Esophagus squamous epithelium (tissue), 5 donors: Measurements from ENCODE around the gene CTDNEP1. TPM values are rescaled to one million over a fixed set of nuclear protein-coding genes. Genes with fewer than 3 reads are reported as not detected.
A peak's percentile ranks its signal among the peaks of the same experiment; 100 is the strongest.

Experiments used
- DNase-seq: peaks from one replicate; lab custom pipeline; 2025; lab: John Stamatoyannopoulos, UW
- H3K27ac ChIP-seq, 4 donors: fragments of 200-600 bp; sonication (generic); one replicate each; pipeline ENCODE4 v1.5.1; 2016 to 2019; ENCODE audit warnings: mild to moderate bottlenecking in 1 of 4
- H3K27me3 ChIP-seq, 4 donors: fragments of 200-600 bp; sonication (generic); 1 replicate in 3 of 4; 2 replicates in 1 of 4; pipeline versions ENCODE4 v1.5.1 to v1.6.0; 2017 to 2021; ENCODE audit warnings: antibody characterized with exemption in 1 of 4
- H3K36me3 ChIP-seq, 3 donors: fragments of 200-600 bp; sonication (generic); one replicate each; pipeline ENCODE4 v1.5.1; 2016 to 2019
- H3K4me1 ChIP-seq, 3 donors: fragments of 200-600 bp; sonication (generic); one replicate each; pipeline ENCODE4 v1.5.1; 2017 to 2019
- H3K4me3 ChIP-seq, 4 donors: fragments of 200-600 bp; sonication (generic); 1 replicate in 3 of 4; 2 replicates in 1 of 4; pipeline ENCODE4 v1.5.1; 2016 to 2019; ENCODE audit warnings: mild to moderate bottlenecking in 2 of 4, moderate library complexity in 1 of 4
- H3K9me3 ChIP-seq, 3 donors: fragments of 200-600 bp; sonication (generic); one replicate each; pipeline ENCODE4 v1.5.1; 2016 to 2019
- POLR2A ChIP-seq, 4 donors: fragments of 450-650 bp; IDR thresholded peaks; one replicate each; pipeline ENCODE4 v1.6.1; 2017; ENCODE audit warnings: antibody characterized with exemption in 4 of 4, mild to moderate bottlenecking in 4 of 4, moderate library complexity in 3 of 4
- WGBS, 2 donors: methylation state at CpG; one replicate each; pipeline ENCODE4 v1.1.5; 2018; 5-methylcytosine and 5-hydroxymethylcytosine counted together
- intact Hi-C: fragments of 100-400 bp; cut with DNase I; formaldehyde crosslinking; loops from one replicate; pipeline ENCODE4 v1.15.0; 2022
- total RNA-seq, 4 donors: library from RNA; depleted of rRNA; stranded (reverse); fragments of >200 nt; gene quantifications; one replicate each; pipeline ENCODE4 v1.1.0, GENCODE V29; 2016
- TF ChIP-seq, protein P1 (sequence below), 6 experiments: fragments of 450-650 bp in 4 of 6; fragments of 200-600 bp in 2 of 6; sonication (generic) in 2 of 6; IDR thresholded peaks; one replicate each; pipeline ENCODE4 v1.5.1; 2016 to 2019; ENCODE audit warnings: antibody characterized with exemption in 6 of 6, mild to moderate bottlenecking in 4 of 6, moderate library complexity in 4 of 6
- donor health status: DM: yes; HTN: yes; CAD: no.

CTDNEP1 gene
- total RNA-seq, 4 donors from 2014 or later, result 42.0 to 52.1 (median 47.8) TPM

DNA sequence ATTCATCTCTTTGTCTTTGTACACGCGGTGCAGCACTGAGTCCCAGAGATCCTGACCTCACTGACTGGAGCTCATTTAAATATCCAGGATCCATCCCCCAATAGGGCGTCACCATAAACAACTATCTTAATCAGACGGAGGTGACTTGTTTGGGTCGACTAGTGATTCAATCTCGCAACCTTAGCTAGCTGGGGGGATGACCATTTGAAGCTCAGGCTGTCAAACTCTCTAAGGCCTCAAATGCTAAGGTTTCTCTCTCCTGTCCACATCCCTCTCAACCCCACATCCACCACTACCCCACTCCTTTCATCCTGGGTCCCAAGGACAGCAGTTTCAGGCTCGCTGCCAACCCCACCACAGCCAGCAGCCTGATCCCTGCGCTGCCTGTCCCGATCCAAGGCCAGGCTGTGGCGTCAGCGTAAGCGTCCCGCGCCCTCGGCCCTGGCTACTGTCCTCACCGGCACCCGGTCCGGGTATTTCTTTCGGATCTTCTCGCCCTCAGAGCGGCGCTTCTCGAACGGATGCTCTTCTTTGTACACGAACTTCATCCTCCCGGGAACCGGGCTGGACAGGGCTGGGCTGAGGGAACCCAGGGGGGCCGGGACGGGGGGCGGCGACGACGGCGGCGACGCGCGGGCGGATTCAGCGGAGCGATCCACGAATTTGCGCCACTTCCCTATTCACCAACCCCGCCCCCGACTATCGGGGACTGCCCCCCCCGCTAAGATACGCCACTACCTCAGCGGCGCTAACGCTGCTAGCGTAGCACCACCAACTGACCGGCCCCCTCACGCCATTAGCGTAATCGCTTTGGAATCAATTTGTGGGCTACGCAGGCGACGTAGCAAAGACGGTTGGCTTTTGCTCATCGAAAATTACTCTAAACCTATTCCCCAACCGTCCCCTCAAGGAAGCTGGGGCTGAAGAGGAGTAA is 9.5 kb downstream of the CTDNEP1 start, which contains the start of gene GABARAP:
Gene GABARAP, minus strand, starts transcription at position 667 of the 934 bp plus-strand sequence. Its CDS starts 119 bp downstream, at position 548.
- peak within 1 kb of the TSS; percentile 76 to 99 (median 92) for H3K4me3 ChIP-seq
- intact Hi-C loops, result no loop called here
- H3K27ac ChIP-seq, result peak within 1 kb of the TSS; percentile 97 to 100 (median 99)
- no peaks in the 10 kb centered on the region for H3K27me3 ChIP-seq
- H3K36me3 ChIP-seq, result peaks cover 31 to 51% (median 35%) of the 10 kb centered on the region in 3 donors
- DNase-seq, result peak; percentile 54
- H3K9me3 ChIP-seq, result no peaks in the 10 kb centered on the region
- H3K4me1 ChIP-seq, result peaks cover 23 to 45% (median 38%) of the 10 kb centered on the region in 3 donors
- WGBS, 2 donors, result 0% methylated on average over 21 to 24 of the region's 62 CpGs
- TF ChIP-seq, protein P1, sequence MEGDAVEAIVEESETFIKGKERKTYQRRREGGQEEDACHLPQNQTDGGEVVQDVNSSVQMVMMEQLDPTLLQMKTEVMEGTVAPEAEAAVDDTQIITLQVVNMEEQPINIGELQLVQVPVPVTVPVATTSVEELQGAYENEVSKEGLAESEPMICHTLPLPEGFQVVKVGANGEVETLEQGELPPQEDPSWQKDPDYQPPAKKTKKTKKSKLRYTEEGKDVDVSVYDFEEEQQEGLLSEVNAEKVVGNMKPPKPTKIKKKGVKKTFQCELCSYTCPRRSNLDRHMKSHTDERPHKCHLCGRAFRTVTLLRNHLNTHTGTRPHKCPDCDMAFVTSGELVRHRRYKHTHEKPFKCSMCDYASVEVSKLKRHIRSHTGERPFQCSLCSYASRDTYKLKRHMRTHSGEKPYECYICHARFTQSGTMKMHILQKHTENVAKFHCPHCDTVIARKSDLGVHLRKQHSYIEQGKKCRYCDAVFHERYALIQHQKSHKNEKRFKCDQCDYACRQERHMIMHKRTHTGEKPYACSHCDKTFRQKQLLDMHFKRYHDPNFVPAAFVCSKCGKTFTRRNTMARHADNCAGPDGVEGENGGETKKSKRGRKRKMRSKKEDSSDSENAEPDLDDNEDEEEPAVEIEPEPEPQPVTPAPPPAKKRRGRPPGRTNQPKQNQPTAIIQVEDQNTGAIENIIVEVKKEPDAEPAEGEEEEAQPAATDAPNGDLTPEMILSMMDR (IDR thresholded peaks at IDR 0.05), result no peak
- TF ChIP-seq POLR2A (IDR thresholded peaks at IDR 0.05), result peak in 2 of 4 donors; percentile 37 to 77

DNA sequence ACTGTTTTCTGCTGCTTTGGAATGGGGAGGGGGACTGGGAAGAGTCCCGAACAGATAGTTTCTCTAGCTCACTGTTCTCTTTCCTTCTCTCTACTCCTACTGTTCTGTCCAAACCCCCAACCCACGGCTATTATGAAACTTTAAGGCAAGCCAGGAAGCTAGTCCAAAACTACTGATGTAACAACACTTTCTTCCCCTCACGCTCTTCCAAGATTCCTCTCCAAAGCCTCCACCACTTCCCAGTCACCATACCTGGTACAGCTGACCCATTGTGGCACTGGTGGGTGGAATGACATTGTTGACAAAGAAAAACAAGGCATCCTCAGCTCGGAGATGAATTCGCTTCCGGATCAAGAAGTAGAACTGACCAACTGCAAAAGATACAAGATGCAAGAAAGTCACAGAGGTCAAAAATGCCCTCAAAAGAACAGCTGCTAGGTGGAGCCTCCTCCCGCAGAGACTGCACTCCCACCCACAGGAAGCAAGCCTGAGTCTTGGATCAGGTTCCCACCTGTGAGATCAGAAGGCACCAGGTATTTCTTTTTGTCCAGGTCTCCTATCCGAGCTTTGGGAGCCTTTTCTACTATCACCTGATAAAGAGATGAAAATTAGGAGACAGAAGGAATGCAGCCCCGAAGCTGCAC is 10.3 kb downstream of the CTDNEP1 start:
- Histone ChIP-seq H3K4me1 (peaks cover 29 to 47% (median 34%) of the 10 kb centered on the region in 3 donors), H3K27ac (peak overlapping the region; percentile 97 to 100 (median 99)), H3K36me3 (peaks cover 27 to 51% (median 27%) of the 10 kb centered on the region in 3 donors), H3K27me3 (no peaks in the 10 kb centered on the region), H3K4me3 (peak overlapping the region; percentile 76 to 99 (median 92)), H3K9me3 (no peaks in the 10 kb centered on the region)
- no peak for DNase-seq
- WGBS, 2 donors, result 23 to 29% methylated on average over 7 to 9 of the region's 9 CpGs
- TF ChIP-seq, protein P1 (IDR thresholded peaks at IDR 0.05), result no peak
- TF ChIP-seq POLR2A (IDR thresholded peaks at IDR 0.05), result no peak
- intact Hi-C loops, result no loop called here

GRCh38 chr17:7240375-7240774 is 11.2 kb downstream of the CTDNEP1 start:
- peaks cover 30 to 56% (median 41%) of the 10 kb centered on the region in 3 donors for H3K4me1 ChIP-seq
- TF ChIP-seq, protein P1 (IDR thresholded peaks at IDR 0.05), result no peak
- TF ChIP-seq POLR2A (IDR thresholded peaks at IDR 0.05), result no peak
- WGBS, 2 donors, result 59 to 75% methylated on average over 4 of the region's 4 CpGs

GRCh38 chr17:7239091-7240027 is 12.2 kb downstream of the CTDNEP1 start, which contains the start of gene PHF23:
PHF23 (minus strand) TSS chr17:7239457; CDS start chr17:7239279, 178 bp downstream.
- intact Hi-C loops, result no loop called here
- 0% methylated on average over 24 to 30 of the region's 72 CpGs for WGBS, 2 donors
- Histone ChIP-seq H3K9me3 (no peaks in the 10 kb centered on the region), H3K36me3 (peaks cover 17 to 44% (median 19%) of the 10 kb centered on the region in 3 donors), H3K4me3 (peak within 1 kb of the TSS; percentile 97 to 99 (median 99)), H3K4me1 (peaks cover 40 to 66% (median 50%) of the 10 kb centered on the region in 3 donors), H3K27me3 (no peaks in the 10 kb centered on the region), H3K27ac (peak within 1 kb of the TSS; percentile 97 to 100 (median 98))
- TF ChIP-seq, protein P1 (IDR thresholded peaks at IDR 0.05), result peak; percentile 9 to 59 (median 46)
- peak in 3 of 4 donors; percentile 59 to 87 (median 60) for TF ChIP-seq POLR2A (IDR thresholded peaks at IDR 0.05)
- DNase-seq, result peak; percentile 96

More at GRCh38 chr17:7240375-7240774, 11.2 kb downstream of the CTDNEP1 start:
- H3K27me3 ChIP-seq, result no peaks in the 10 kb centered on the region
- DNase-seq, result no peak
- peaks cover 22 to 51% (median 29%) of the 10 kb centered on the region in 3 donors for H3K36me3 ChIP-seq
- no peaks in the 10 kb centered on the region for H3K9me3 ChIP-seq
- peak overlapping the region in 3 of 4 donors; percentile 97 to 100 (median 99) for H3K27ac ChIP-seq
- peak overlapping the region in 3 of 4 donors; percentile 76 to 99 (median 99) for H3K4me3 ChIP-seq
- intact Hi-C loops, result no loop called here
